Measurements from ENCODE around the gene UCP2.

- TF ChIP-seq CTCF (conservative IDR thresholded peaks at IDR 0.05; ENCODE audit: low read length) (no peak), EZH2phosphoT487 (IDR thresholded peaks at IDR 0.05; ENCODE audit: borderline replicate concordance) (no peak)
These were observed 16.4 kb upstream of the UCP2 start for GRCh38 chr11:73998846-73999575.

Data from Loucy (cell line).